BE2C (cell line): Measurements from ENCODE around the gene PRR23A.

Experiments
- DNase-seq: peaks from one replicate; pipeline ENCODE4 v3.0.0-alpha.2; 2020
- H3K27me3 ChIP-seq: fragments of 250-450 bp; sonication (Bioruptor Pico); 2 replicates; pipeline ENCODE4 v1.5.1; 2020; ENCODE audit warnings: mild to moderate bottlenecking
- H3K36me3 ChIP-seq: fragments of 250-450 bp; sonication (Bioruptor Pico); 2 replicates; pipeline ENCODE4 v1.5.1; 2020; ENCODE audit warnings: mild to moderate bottlenecking
- H3K4me1 ChIP-seq: fragments of 250-450 bp; sonication (Bioruptor Pico); 2 replicates; pipeline ENCODE4 v1.5.1; 2020
- H3K4me3 ChIP-seq: 2 replicates; pipeline ENCODE4 v1.5.1; 2011; ENCODE audit warnings: low read depth, low read length
- H3K9me3 ChIP-seq: fragments of 250-450 bp; sonication (Bioruptor Pico); 2 replicates; pipeline ENCODE4 v1.5.1; 2020
- CTCF ChIP-seq: IDR thresholded peaks from 2 replicates; pipeline ENCODE4 v1.5.1; 2012; ENCODE audit warnings: mild to moderate bottlenecking, low read depth, low read length

Gene PRR23A

DNA sequence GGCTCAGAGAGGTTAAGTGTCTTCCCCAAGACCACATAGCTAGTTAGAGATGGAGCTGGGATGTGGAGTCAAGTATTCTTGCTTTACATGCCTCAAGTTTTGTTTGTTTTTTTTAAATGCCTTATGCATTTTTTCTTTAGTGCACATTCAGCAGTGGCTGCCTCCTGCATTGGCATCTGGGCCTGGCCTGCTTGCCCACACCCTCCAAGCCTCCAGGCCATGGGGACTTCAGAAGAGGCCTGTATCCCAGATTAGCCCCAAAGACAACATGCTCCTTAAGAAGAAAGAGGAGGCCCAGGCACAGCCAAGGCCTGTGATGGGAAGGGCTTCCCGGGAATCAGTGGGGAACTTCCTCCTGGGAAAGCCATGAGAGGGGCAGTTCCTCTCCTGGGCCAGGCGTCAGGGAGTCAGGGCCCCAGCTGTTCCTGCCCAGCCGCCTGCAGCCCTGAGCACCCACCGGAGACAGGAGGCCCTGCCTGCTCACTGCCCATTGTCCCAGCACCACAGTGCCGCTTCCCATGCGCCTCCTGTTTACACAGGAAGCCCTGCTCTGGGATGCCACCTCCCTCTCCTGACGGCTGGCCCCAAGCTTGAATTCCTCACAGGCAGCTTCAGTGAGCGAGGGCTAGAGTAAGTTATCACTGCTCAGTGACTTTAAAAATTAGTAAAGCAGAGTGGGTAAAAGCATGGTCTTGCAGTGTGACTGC is 43.1 kb downstream of the PRR23A start:
- H3K27me3 ChIP-seq, result peaks cover 30% of the 10 kb centered on the region
- no peaks in the 10 kb centered on the region for H3K36me3 ChIP-seq
- TF ChIP-seq CTCF, result no peak
- DNase-seq, result no peak
- H3K4me3 ChIP-seq, result no peak overlapping the region
- no peaks in the 10 kb centered on the region for H3K4me1 ChIP-seq
- H3K9me3 ChIP-seq, result no peaks in the 10 kb centered on the region; the same call in 1 of the 2 replicates

DNA sequence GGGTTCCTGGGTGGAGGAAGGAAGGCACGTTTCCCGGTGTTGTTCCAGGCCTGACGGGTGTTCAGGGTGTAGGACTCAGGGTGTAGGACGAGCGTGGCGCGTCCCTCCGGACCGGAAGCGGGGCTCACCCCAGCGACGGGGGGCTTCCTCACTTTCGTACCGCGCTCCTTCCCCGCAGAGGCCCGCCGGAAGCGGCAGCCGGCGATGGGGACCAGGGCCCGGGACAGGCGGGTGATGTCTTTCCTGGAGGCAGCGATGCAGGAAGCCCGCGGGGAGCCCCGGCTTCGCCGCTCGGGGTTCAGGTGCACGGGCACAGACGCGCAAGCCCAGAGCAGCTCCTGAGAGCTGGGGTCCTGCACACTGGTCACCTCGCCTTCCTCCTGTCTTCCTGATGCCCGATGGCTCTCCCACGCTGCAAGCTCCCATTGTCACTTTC is 45.6 kb downstream of the PRR23A start:
- no peak for TF ChIP-seq CTCF
- no peaks in the 10 kb centered on the region for H3K4me1 ChIP-seq
- no peak for DNase-seq
- H3K4me3 ChIP-seq, result no peak overlapping the region
- peaks cover 37% of the 10 kb centered on the region for H3K27me3 ChIP-seq
- H3K36me3 ChIP-seq, result no peaks in the 10 kb centered on the region
- no peaks in the 10 kb centered on the region; the same call in 1 of the 2 replicates for H3K9me3 ChIP-seq
